HL-60/S4 (cell line): ENCODE data around the gene PAPLN.

Experiments used
- in situ Hi-C: fragments of 300-500 bp; cut with MboI; formaldehyde crosslinking; loops from 2 replicates; pipeline ENCODE4 v1.14.3; 2022; ENCODE audit warnings: low sequenced_read_pairs

The PAPLN gene

GRCh38 chr14:73231981-73232851 lies 5.1 kb upstream of the PAPLN start:
- in situ Hi-C loops: no loop called here

- in situ Hi-C loops: no loop called here
Measured at GRCh38 chr14:73232984-73233383, 4.3 kb upstream of the PAPLN start.

DNA sequence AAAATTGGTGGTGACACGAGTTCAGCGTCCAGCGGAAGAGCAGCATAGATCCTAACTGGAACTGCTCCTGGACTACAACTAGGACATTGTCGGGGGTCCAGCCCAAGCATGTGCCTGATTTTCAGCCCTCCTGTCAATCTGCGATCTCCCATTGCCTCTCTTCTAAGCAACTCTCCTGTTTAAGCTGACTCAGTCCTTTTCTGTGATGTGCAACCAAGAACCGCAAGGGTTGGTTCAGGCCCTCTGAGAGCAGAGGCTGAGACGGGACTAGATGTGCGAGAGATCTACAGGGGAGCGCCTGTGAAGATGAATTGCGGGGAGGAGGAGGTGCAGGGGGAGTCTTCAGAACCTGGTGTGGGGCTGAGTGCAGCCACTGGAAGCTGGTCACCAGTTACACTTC lies 3.7 kb upstream of the PAPLN start:
- in situ Hi-C loops: no loop called here

- in situ Hi-C loops: no loop called here
Measured at GRCh38 chr14:73234029-73234428, 3.3 kb upstream of the PAPLN start.

DNA sequence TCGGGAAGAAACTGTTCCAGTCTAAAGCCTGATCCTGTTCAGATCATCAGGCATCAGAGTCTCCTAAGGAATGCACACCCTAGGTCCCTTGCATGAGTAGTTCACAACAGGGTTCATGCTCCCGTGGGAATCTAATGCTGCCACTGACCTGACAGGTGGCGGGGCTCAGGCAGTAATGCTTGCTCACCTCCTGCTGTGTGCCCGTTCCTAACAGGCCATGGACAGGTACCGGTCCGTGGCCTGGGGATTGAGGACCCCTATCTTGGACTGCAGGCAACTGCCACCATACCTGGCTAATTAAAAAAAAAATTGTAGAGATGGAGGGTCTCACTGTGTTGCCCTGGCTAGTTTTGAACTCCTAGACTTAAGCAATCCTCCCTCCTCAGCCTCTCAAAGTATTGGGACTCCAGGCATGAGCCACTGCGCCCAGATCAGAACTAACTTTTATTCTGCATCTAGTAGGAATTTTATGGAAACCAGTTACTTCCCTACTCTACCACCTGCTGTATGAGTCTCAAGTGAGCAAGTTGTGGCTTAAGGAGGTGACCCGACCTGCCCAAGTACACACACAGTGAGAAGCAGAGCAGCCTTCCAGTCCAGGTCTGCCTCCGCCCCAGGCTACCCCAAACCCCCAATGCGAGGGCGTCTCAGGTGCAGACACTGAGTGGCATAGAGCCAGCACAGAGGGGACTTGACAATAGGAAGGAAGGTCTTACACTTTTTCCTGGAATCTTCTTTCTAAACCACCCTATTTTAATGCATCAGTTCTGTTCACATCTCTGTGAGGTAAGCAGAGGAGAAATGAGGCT lies 2.5 kb upstream of the PAPLN start:
- in situ Hi-C loops: no loop called here

DNA sequence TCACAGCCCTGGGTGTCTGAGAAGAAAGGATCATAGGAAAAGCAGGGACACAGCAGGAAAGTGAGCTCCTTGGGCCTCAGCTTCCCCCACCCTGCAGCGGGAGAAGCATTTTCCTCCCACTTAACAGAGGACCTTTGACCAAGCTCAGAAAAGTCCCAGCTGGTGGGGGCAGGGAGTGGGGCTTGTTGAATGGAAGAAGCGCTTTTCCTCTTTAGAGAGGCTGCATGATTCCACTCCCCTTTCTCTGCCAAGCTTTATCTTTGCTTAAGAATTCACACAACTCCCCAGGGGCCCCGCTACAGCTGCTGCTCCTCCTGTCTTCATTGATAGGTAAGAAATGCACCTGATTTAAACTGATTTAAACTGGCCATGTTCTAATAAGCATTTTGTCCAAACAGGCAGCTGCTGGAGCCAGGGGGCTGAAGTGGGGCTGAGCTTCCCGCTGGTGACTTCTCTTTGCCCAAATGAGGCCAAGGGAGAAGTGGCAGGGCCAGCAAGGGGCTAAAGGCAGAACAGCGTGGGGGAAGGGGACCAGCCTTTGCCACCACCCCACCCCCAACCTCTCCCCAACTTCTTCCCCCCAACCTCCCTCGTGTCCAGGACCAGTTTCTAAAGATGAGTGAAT lies 1.7 kb upstream of the PAPLN start:
- in situ Hi-C loops: no loop called here

DNA sequence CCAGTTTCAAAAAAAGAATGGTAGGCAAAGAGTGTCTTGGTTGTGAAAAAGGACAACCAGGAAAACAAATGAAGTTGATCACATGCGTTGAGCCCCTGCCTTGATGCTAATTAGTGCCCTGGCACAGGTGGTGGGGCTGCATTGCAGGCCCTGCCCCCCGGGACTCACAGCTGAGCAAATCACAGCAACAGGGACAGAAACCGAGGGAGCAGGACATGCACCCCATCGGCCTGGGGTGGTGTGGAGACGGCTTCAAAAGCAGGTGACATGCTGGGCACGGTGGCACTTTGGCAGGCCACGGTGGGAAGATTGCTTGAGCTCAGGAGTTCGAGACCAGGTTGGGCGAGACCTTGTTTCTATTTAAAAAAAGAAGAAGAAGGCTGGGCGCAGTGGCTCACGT lies 1.1 kb upstream of the PAPLN start:
- in situ Hi-C loops: no loop called here

- in situ Hi-C loops: no loop called here
Measured at GRCh38 chr14:73236752-73237218, 521 bp upstream of the PAPLN start.

DNA sequence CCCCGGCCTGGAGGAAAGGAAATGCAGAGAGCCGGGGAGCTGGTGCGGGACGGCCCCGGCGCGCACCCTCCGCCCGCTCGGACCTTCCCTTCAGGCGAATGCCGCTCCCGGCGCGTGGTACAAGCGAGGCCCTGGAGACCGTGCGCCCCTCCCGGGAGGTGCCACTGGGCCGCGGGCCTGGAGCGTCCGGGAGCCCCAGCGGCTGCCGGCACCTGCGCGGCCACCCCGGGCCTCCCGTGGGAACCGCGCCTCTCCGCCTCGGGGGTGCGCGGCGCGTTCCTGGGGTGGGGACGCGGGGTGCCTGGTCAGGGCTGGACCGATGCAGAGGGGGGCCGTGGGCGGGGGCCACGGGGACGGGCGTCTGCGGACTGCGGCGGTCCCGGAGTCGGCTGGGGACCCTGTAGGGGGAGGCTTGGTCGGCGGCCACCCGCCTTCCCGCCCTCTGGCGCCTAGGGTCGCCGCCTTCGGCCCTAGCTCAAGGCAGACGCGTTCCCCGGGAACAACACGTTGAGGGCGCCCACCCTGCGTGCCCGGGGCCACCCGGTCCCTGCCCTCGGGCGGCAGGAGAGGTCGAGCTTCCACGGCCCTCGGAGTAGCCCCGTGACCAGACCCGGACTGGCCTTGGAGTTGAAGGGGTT lies 599 bp downstream of the PAPLN start:
- in situ Hi-C loops: no loop called here

- in situ Hi-C loops: no loop called here
Measured at GRCh38 chr14:73238424-73238852, 1.1 kb downstream of the PAPLN start.

- in situ Hi-C loops: no loop called here
Measured at GRCh38 chr14:73238941-73239340, 1.6 kb downstream of the PAPLN start.

DNA sequence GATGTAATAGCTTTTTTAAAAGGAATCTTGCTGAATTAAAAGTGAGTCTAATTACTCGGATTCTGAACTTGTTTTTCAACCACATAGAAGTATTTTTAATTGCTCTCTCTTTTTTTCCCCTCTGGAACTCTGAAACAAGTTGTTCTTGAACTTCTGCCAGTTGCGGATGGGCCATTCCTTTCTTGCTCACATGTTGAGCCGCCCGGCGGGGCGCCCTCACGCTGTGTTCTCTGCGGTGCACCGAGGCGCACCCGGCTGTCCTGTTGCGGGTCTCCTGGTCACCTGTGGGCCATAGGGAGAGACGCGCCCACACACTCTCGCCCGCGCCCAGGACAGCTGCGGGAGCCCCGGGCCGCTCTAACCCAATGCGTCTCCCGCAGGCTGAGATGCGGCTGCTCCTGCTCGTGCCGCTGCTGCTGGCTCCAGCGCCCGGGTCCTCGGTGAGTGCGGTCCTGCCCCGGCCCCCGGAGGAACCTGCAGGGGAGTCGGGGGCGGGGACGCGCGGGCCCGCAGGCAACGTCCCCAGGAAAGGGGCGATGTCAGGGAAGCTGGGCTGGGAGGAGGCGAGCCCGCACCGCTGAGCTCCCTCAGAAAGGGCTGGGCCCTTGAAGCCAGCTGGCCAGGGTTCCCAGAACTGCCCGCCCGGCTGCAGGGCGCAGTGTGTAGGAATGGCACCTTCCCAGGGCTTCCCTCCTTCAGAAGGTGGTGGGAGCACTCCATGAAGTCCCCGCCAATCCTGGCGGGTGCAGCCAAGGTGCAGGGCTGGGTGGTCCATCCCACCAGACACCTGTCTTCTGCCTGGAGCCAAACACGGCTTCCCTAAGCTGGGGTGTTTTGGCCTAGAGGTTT lies 2.3 kb downstream of the PAPLN start:
- in situ Hi-C loops: no loop called here

- in situ Hi-C loops: no loop called here
Measured at GRCh38 chr14:73240816-73241480, 3.6 kb downstream of the PAPLN start.

- in situ Hi-C loops: no loop called here
Measured at GRCh38 chr14:73241481-73242165, 4.3 kb downstream of the PAPLN start.

DNA sequence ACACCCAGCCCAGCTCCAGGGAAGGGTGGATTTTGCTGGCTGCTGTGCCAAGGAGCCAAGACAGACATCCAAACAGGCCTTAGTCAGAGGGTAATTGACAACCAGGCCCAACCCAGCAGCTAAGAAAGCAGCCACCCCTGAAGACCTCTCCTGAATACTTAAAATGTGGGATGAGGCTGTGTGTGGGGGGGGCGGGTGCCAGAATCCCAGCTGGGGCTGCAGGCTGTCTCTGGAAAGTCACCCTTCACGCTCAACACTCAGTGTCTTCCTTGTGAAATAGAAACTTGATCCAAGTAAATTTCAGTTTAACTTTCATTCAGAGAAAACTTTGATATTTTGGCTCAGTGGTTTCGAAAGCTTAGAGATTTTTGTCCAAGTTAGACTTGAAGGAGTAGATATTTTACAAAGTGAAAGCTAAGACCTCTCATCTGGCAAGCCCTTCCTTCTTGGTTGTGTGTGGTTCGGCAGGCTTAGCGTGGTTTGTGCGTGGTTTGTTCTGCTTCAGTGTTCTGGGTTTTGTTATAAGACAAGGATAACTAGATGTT lies 5.1 kb downstream of the PAPLN start:
- in situ Hi-C loops: no loop called here

DNA sequence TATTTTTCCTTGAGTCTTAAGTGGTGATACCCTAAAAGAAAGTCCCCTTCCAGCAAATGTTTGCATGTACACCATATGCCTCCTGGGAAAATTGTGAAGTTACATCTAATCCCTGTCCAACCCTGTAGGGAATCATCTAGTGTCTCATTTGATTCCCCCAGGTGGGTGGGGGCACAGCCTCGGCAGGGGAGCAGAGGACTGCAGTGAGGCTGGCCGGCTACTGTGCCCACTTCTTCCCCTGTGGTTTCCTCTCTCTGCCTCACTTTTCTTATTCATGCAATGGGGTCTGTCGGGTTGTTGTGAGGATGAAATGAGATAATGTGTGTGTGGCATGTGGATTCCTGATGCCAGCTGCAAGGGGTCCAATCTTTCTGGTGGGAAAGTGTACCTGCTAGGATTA lies 6.0 kb downstream of the PAPLN start:
- in situ Hi-C loops: no loop called here

- in situ Hi-C loops: no loop called here
Measured at GRCh38 chr14:73243748-73244147, 6.4 kb downstream of the PAPLN start.

DNA sequence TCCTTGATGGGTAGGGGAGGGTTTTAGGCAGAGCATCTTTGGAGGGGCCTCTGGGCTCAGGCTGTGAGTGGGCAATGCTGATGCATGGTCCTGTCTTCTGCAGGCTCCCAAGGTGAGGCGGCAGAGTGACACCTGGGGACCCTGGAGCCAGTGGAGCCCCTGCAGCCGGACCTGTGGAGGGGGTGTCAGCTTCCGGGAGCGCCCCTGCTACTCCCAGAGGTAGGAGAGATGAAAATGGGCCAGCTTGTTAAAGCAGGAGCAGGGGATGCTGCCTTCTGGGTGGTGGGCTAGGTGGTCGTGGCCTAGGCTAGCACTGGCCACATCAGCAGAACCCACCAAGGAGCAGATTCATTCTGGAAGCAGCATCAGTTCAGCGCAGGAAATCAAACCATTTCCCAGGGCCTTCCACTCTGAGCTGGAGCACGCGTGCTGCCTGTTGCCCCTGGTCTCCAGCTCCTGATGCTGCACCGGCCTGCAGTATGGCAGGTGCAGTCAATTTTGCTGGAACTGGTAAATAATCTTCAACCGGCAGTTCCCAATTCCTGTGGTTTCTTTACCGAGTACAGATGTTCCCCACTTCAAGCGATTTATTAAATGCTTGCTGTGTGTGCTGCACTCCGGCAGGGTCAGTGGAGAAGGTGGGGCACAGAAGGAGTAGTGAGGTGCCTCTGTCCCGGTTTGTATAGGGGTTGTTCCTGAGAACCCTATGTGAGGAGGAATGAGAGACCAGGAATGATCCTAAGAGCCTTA lies 7.4 kb downstream of the PAPLN start:
- in situ Hi-C loops: no loop called here
